Loucy (cell line): Measurements from ENCODE around the gene ADIPOR2.

Source experiments
- H2AFZ ChIP-seq: fragments of 200-600 bp; sonication (generic); 2 replicates; pipeline ENCODE4 v1.6.0; 2016; ENCODE audit warnings: antibody characterized with exemption, mild to moderate bottlenecking, low read length, moderate library complexity
- H3F3A ChIP-seq: fragments of 200-600 bp; 2 replicates; pipeline ENCODE4 v1.6.0; 2016; ENCODE audit warnings: antibody characterized with exemption, low read depth, mild to moderate bottlenecking
- H3K27me3 ChIP-seq: fragments of 200-600 bp; sonication (generic); 2 replicates; pipeline ENCODE4 v1.6.1; 2014; ENCODE audit warnings: low read length, mild to moderate bottlenecking; ENCODE audit not compliant: insufficient read depth, poor library complexity, severe bottlenecking
- H3K36me3 ChIP-seq: fragments of 200-600 bp; sonication (generic); 2 replicates; pipeline ENCODE4 v1.6.1; 2016; ENCODE audit warnings: low read length; ENCODE audit not compliant: insufficient read depth
- H3K4me1 ChIP-seq: fragments of 200-600 bp; sonication (generic); 2 replicates; pipeline ENCODE4 v1.5.1; 2014; ENCODE audit warnings: low read length, mild to moderate bottlenecking; ENCODE audit not compliant: insufficient read depth, poor library complexity, severe bottlenecking
- H3K4me2 ChIP-seq: fragments of 200-600 bp; sonication (generic); 2 replicates; pipeline ENCODE4 v1.6.0; 2014; ENCODE audit warnings: antibody characterized with exemption, low read length, low read depth, mild to moderate bottlenecking; ENCODE audit not compliant: poor library complexity, severe bottlenecking
- H3K4me3 ChIP-seq: fragments of 200-600 bp; sonication (generic); 2 replicates; pipeline ENCODE4 v1.5.1; 2014; ENCODE audit warnings: low read length, mild to moderate bottlenecking, mixed read lengths; ENCODE audit not compliant: poor library complexity, severe bottlenecking
- H3K79me2 ChIP-seq: fragments of 200-600 bp; sonication (generic); 2 replicates; pipeline ENCODE4 v1.6.1; 2014; ENCODE audit warnings: low read length; ENCODE audit not compliant: insufficient read depth
- H3K9ac ChIP-seq: fragments of 200-600 bp; sonication (generic); 2 replicates; pipeline ENCODE4 v1.6.0; 2014; ENCODE audit warnings: mild to moderate bottlenecking, low read depth, low read length, moderate library complexity; ENCODE audit not compliant: poor library complexity, severe bottlenecking
- H3K9me2 ChIP-seq: fragments of 200-600 bp; sonication (generic); replicated peaks from 2 replicates; pipeline ENCODE4 v1.6.1; 2016; ENCODE audit warnings: low read depth, low read length, mixed read lengths
- H3K9me3 ChIP-seq: fragments of 200-600 bp; sonication (generic); 2 replicates; pipeline ENCODE4 v1.6.1; 2014; ENCODE audit warnings: mild to moderate bottlenecking, antibody characterized with exemption, low read length, low read depth; ENCODE audit not compliant: insufficient read depth
- H4K20me1 ChIP-seq: fragments of 200-600 bp; sonication (generic); 2 replicates; pipeline ENCODE4 v1.6.0; 2014; ENCODE audit warnings: antibody characterized with exemption, low read length, mild to moderate bottlenecking; ENCODE audit not compliant: insufficient read depth, poor library complexity, severe bottlenecking
- CTCF ChIP-seq: fragments of 200-600 bp; sonication (generic); conservative IDR thresholded peaks from 2 replicates; pipeline ENCODE4 v1.5.1; 2014; ENCODE audit warnings: mild to moderate bottlenecking, antibody characterized with exemption, low read length
- EZH2phosphoT487 ChIP-seq: fragments of 200-600 bp; IDR thresholded peaks from 2 replicates; pipeline ENCODE4 v1.6.1; 2018; ENCODE audit warnings: antibody characterized with exemption, mild to moderate bottlenecking, moderate library complexity, borderline replicate concordance

Gene ADIPOR2

GRCh38 chr12:1769809-1770494 lies 79.1 kb downstream of the ADIPOR2 start:
- H3K79me2 ChIP-seq, result peaks cover 54% of the 10 kb centered on the region
- H2AFZ ChIP-seq, result no peak overlapping the region
- H3K4me2 ChIP-seq, result no peak overlapping the region
- H3F3A ChIP-seq, result no peaks in the 10 kb centered on the region
- no peak overlapping the region for H3K4me3 ChIP-seq
- TF ChIP-seq EZH2phosphoT487 (no peak), CTCF (no peak)
- peaks cover 42% of the 10 kb centered on the region for H3K36me3 ChIP-seq
- no peaks in the 10 kb centered on the region for H3K4me1 ChIP-seq
- no peak overlapping the region for H3K9ac ChIP-seq
- H3K27me3 ChIP-seq, result no peaks in the 10 kb centered on the region
- H3K9me2 ChIP-seq, result no peaks in the 10 kb centered on the region
- no peaks in the 10 kb centered on the region for H3K9me3 ChIP-seq
- H4K20me1 ChIP-seq, result peaks cover 18% of the 10 kb centered on the region

- Histone ChIP-seq H3K4me2 (no peak overlapping the region), H2AFZ (no peak overlapping the region), H3K9me3 (no peaks in the 10 kb centered on the region), H3K27me3 (no peaks in the 10 kb centered on the region), H3K36me3 (peaks cover 57% of the 10 kb centered on the region; the same call in 1 of the 2 replicates), H3K9me2 (no peaks in the 10 kb centered on the region), H3F3A (no peaks in the 10 kb centered on the region), H3K79me2 (peaks cover 34% of the 10 kb centered on the region; the same call in 1 of the 2 replicates), H3K4me3 (no peak overlapping the region), H3K4me1 (peaks cover 13% of the 10 kb centered on the region), H4K20me1 (peaks cover 3% of the 10 kb centered on the region), H3K9ac (no peak overlapping the region)
- TF ChIP-seq EZH2phosphoT487 (no peak), CTCF (no peak)
Observed at GRCh38 chr12:1773937-1774655, 83.2 kb downstream of the ADIPOR2 start.

GRCh38 chr12:1776170-1776921 lies 85.5 kb downstream of the ADIPOR2 start:
- no peak overlapping the region for H3K9ac ChIP-seq
- H3K27me3 ChIP-seq, result no peaks in the 10 kb centered on the region
- peaks cover 19% of the 10 kb centered on the region; the same call in 1 of the 2 replicates for H3K79me2 ChIP-seq
- no peak overlapping the region for H3K4me3 ChIP-seq
- H4K20me1 ChIP-seq, result peaks cover 3% of the 10 kb centered on the region
- H3K9me3 ChIP-seq, result no peaks in the 10 kb centered on the region
- TF ChIP-seq CTCF (no peak), EZH2phosphoT487 (no peak)
- no peaks in the 10 kb centered on the region for H3F3A ChIP-seq
- peaks cover 13% of the 10 kb centered on the region for H3K4me1 ChIP-seq
- no peak overlapping the region for H2AFZ ChIP-seq
- H3K4me2 ChIP-seq, result peak overlapping the region; percentile 19
- peaks cover 61% of the 10 kb centered on the region; the same call in 1 of the 2 replicates for H3K36me3 ChIP-seq
- no peaks in the 10 kb centered on the region for H3K9me2 ChIP-seq
